ENCODE results near the gene RSPH9.

- TF ChIP-seq CTCF (IDR thresholded peaks at IDR 0.05; ENCODE audit: extremely low read depth in 1 of 2, insufficient read depth in 1 of 2, low read depth in 1 of 2, low read length in 2 of 2): no peak
- no peak for TF ChIP-seq EZH2 (IDR thresholded peaks at IDR 0.05; ENCODE audit: borderline replicate concordance, low read depth, low read length, severe bottlenecking)
- no peak for TF ChIP-seq MYC (IDR thresholded peaks at IDR 0.05; ENCODE audit: low read depth, low read length)
- TF ChIP-seq POLR2A (IDR thresholded peaks at IDR 0.05; ENCODE audit: low read depth, low read length): no peak
- TF ChIP-seq POLR2AphosphoS5 (IDR thresholded peaks at IDR 0.05; ENCODE audit: insufficient read depth, low read depth, low read length): no peak
- no peak for TF ChIP-seq GATA2 (IDR thresholded peaks at IDR 0.05; ENCODE audit: insufficient read depth, insufficient read length, low read depth, low read length)
- TF ChIP-seq MAX (IDR thresholded peaks at IDR 0.05; ENCODE audit: insufficient read depth, insufficient read length): no peak
- no peak for TF ChIP-seq FOS (IDR thresholded peaks at IDR 0.05; ENCODE audit: borderline replicate concordance, insufficient read depth, low read length)
- TF ChIP-seq JUN (IDR thresholded peaks at IDR 0.05; ENCODE audit: borderline replicate concordance, insufficient read depth, insufficient read length, low read depth): no peak
These were observed 70.4 kb downstream of the RSPH9 start for GRCh38 chr6:43715056-43715788.

Data from endothelial cell of umbilical vein (primary cell).